Stimulated activated CD4-positive, alpha-beta T cell treated with anti-CD3 and anti-CD28 coated beads, Interleukin-12 subunit alpha, Interleukin-12 subunit beta, amount 100 ng/mL, for 4 hours (primary cell): Measurements from ENCODE around the gene ZCRB1.
"Not testable (repeated sequence)": the region's sequence is repeated elsewhere in the genome, so short reads cannot be mapped to it uniquely, and the experiment has no call there.

Source experiments
- DNase-seq: peaks from one replicate; pipeline ENCODE4 v3.0.0-alpha.2; 2020

The ZCRB1 gene

GRCh38 chr12:42325653-42326474 lies at the start of gene ZCRB1, which contains the start of gene PPHLN1:
ZCRB1 (minus strand) TSS chr12:42326094; CDS start chr12:42324102, 1,992 bp downstream.
PPHLN1 (plus strand) TSS chr12:42326167; CDS start chr12:42335903, 9,736 bp downstream.
- peak; percentile 79 for DNase-seq

GRCh38 chr12:42373669-42374068 lies 47.8 kb upstream of the ZCRB1 start:
- DNase-seq, result no peak

- no peak for DNase-seq
These were observed 46.4 kb upstream of the ZCRB1 start for GRCh38 chr12:42372154-42372791.

GRCh38 chr12:42370013-42370412 lies 44.1 kb upstream of the ZCRB1 start:
- no peak for DNase-seq

GRCh38 chr12:42365486-42365885 lies 39.6 kb upstream of the ZCRB1 start:
- DNase-seq, result no peak

- DNase-seq, result no peak
These were observed 38.8 kb upstream of the ZCRB1 start for GRCh38 chr12:42364692-42365091.

GRCh38 chr12:42362647-42363260 lies 36.9 kb upstream of the ZCRB1 start:
- DNase-seq, result no peak

- no peak for DNase-seq
These were observed 36.2 kb upstream of the ZCRB1 start for GRCh38 chr12:42361909-42362646.

GRCh38 chr12:42360747-42361403 lies 35.0 kb upstream of the ZCRB1 start:
- no peak for DNase-seq

GRCh38 chr12:42356344-42356743 lies 30.4 kb upstream of the ZCRB1 start:
- no peak for DNase-seq

- not testable (repeated sequence) for DNase-seq
These were observed 24.1 kb upstream of the ZCRB1 start for GRCh38 chr12:42350021-42350407.

- not testable (repeated sequence) for DNase-seq
These were observed 23.5 kb upstream of the ZCRB1 start for GRCh38 chr12:42349119-42350020.

- no peak for DNase-seq
These were observed 20.6 kb upstream of the ZCRB1 start for GRCh38 chr12:42346403-42347002.

- DNase-seq, result no peak
These were observed 17.8 kb upstream of the ZCRB1 start for GRCh38 chr12:42343721-42344120.

GRCh38 chr12:42342028-42342427 lies 16.1 kb upstream of the ZCRB1 start:
- no peak for DNase-seq

- no peak for DNase-seq
These were observed 12.4 kb upstream of the ZCRB1 start for GRCh38 chr12:42338280-42338679.

- no peak for DNase-seq
These were observed 10.4 kb upstream of the ZCRB1 start for GRCh38 chr12:42336286-42336685.

GRCh38 chr12:42332301-42333285 lies 6.7 kb upstream of the ZCRB1 start:
- DNase-seq, result no peak

GRCh38 chr12:42330097-42330496 lies 4.2 kb upstream of the ZCRB1 start:
- not testable (repeated sequence) for DNase-seq

GRCh38 chr12:42327227-42327590 lies 1.3 kb upstream of the ZCRB1 start:
- DNase-seq, result no peak
